HG02759 (cell line): ENCODE results near the gene TAB2.
"Not testable (repeated sequence)": the region's sequence is repeated elsewhere in the genome, so short reads cannot be mapped to it uniquely, and the experiment has no call there.

Source experiments
- ATAC-seq: cut with Tn5 transposase; IDR thresholded peaks from one replicate; pipeline ENCODE4 v1.9.1; 2021; ENCODE audit warnings: mild to moderate bottlenecking, moderate library complexity; ENCODE audit not compliant: unreplicated experiment

The TAB2 gene

DNA sequence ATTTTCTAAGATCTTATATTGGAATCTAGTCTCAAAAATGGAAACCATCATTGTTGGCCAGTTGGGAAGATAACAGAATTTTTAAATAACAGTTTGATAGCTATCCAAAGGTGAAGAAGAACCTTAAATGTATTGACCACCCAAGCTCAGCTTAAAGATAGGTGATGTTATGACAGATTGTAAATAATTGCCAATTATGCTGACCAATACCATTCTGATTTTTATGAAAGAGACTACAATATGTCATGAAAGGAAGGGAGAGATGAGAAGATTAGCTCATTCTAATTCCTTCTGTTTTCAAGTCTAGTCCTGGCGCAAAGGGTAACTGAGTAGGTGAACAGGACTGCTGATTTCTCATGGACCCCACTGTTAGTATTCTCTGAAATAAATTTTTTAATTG is 5.7 kb upstream of the TAB2 start:
- no peak for ATAC-seq

DNA sequence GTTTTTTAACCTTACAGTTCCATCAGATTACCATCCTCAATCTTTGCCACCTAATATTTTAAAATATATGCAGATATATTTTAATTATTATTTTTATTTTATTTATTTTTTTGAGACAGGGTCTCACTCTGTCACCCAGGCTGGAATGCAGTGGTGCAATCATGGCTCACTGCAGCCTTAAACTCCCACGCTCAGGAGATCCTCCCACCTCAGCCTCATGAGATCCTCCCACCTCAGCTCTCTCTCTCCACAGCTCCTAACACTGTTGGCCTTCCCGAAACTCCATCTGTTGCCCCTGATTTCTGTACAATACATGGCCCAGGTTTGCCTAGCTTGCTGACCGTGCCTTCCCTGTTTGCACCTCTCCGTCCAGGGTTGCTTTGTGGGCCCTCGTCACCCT is 4.4 kb upstream of the TAB2 start:
- ATAC-seq, result no peak

DNA sequence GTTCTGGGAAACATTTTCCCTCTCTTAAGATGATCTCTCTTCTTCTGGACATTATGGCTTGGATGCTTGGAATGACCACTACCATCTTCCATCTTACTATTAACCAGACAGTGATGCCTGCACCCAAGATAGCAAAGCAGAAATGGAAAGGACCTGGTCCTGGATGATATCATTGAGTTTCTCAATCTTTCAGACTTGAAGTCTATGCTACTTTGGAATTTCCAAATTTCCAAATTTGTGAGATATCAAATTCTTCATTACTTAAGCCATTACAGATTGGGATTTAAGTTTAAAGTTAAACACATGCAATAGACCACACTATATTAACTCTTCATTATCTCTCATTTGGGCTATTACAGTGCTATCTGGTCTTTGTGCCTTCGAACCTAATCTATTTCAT is 3.7 kb upstream of the TAB2 start:
- no peak for ATAC-seq

DNA sequence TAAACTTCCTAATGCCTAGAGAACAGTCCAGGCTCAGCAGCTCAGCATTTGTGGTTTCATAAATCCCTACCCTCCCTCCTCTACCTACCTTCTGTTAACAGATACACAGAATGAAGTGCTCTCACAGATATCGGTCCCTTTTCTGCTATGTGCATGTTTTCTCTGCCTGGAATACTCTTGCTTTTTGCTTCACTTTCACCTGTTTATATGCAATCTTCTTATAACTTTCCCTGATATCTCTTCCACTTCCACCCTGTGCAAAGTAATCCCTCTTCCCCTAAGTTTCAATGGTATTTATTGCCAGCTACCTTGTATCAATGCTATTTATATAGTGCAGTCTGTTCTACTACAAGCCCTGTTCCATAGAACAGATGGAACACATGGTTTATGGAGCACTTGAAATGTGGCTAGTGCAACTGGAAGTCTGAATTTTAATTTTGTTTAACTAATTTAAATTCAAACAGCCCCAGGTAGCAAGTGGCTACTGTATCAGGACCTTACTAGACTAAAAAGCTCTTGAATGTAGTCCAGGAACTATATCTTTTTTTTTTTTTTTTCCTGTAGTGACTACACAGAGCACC is 3.1 kb upstream of the TAB2 start:
- ATAC-seq, result no peak

DNA sequence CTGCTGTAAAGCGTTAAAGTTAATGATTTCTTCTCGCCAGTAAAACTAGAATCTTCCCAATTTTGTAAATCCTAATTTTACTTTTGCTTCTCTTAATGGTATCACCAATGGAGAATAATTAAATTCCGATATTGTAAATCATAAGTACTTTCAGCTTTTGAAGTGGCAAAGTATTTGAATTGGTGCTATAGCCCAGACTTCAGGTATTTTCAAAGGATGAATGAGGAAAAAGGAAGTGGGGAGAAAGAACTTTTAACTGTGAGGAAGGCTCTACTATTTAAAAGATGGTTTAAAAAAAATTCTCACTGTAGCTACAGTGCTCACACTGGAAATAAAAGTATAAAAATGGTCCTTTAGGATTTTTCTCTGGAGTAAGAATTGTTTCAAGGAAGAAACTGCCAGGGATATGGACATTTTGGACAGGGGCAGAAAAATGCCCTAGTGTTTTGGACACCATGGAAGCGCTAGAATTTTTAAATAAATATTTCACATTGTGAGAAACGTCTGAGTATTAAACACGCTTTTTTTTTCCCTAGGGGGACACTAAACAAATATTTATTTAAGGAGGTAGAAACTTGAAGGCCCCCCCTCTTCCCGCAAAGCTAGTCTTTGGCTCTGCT is 1.3 kb upstream of the TAB2 start:
- ATAC-seq, result no peak

DNA sequence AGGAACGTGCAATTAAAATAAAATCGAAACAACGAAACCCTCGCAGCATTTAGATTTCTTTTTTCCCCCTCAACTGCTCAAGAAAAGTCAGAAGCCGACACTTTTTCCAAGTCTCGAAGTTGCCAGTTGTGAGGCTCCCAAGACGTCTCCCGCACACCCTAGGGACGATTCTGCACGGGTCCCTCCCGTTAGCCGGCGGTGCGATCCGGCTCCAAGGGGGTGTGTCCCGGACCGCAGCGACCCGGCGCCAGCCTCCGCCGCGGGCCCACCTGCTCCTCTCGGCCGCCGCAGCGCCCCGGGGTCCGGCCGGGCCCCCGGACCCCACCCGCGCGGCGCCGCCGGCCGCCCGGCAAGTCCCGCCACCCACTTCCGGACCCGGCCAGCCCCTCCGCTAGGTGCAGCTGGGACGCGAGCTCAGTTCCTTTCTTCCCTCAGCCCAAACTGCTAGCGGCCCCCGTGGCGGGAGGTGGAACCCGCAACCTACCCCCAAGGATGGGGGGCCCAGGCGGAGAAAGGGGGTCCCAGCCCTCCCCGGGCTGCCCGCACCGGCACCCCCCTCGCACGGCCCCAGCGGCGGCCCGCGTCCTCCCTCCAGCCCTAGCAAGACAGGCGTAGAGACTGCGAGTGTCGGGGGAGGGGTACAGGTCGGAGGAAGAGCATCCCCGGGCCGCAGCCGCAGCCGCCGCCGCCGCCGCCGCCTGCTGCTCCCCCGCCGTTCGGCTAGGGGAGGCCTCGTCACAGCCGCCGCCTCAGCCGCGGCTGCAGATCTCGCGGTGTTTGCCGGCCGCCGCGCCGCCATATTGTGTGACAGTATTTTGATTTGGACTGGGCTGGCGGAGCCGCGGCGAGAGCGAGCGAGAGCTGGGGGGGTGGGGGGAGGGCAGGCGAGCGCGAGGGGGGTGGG is 520 bp upstream of the TAB2 start:
- ATAC-seq, result peak; percentile 78

DNA sequence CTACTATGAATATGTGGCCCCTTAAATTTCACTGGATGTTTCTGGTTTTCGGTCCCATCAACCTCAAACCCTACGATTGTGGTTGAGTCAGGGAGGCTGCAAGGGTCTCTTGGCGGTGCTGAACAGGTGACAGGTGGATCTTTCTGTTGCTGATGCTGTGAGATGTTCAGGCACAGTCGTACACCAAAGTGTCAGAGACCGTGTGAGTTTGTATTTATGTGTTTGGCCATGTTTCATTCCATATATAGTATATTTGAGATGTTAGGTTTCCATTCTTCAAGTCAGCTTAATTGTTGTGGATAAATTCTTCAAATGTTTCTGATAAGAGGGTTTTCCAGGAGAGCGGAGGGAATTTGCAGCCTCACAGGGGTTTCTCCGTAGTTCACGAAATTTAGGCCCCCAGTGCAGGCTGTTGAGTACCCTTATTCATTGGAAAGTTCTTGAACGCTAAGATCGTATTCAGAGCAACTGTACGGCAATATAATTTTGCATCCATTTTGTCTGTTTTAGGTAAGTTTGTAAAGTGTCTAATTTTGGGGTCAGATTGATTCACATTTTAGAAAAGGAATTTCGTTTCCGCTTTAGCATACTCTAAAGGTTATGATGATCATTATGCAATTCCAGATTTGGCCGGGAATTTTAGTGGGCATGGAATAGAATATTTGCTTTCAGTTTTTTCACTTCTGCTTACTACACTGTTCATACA is 1.2 kb downstream of the TAB2 start:
- ATAC-seq, result peak; percentile 12

DNA sequence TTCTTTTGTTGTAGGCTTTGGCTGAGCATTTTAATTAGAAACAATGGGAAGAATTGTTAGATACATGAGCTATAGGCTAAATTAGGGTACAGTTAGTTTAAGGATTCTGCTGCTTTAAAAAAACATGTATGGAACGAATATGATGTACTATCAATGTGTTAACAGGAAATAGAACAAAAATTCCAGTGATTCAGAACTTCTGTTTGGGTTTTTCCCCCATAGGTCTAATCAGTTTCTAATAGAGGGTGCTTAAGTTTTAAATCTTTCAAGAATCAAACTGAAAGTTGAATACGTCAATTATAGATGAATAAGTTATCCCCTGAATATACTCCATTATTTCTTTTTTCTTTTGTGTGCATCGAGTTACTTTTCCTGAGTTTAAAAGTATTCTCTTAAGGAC is 1.9 kb downstream of the TAB2 start:
- ATAC-seq, result no peak

DNA sequence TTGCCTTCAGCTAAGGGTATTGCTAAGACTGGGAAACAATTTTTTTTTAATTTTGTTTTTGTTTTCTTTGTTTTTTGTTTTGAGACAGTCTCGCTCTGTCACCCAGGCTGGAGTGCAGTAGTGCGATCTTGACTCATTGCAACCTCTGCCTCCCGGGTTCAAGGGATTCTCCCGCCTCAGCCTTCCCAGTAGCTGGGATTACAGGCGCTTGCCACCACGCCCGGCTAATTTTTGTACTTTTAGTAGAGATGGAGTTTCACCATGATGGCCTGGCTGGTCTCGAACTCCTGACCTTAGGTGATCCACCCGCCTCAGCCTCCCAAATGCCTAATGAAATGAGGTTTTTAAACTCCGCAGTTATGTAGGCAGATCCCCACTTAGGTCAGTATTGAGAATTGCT is 2.5 kb downstream of the TAB2 start:
- ATAC-seq, result not testable (repeated sequence)

DNA sequence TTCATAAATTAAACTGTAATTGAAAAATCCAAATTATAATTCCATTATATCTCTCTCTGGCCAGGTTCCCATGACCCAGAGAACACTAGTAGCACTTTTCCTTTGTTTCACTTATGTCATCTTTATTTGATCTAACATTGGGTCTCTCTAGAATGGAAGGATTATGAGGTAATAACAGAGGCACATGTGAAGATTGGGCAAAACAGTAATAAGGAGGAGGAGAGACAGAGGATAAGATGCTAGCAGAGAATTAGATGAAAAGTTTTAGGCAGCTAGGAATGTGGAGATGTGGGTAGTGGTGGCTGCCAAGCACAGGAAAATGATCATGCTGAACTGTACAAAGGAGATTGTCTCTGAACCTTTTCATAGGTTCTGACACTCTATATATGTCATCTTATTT is 3.3 kb downstream of the TAB2 start:
- ATAC-seq, result no peak

DNA sequence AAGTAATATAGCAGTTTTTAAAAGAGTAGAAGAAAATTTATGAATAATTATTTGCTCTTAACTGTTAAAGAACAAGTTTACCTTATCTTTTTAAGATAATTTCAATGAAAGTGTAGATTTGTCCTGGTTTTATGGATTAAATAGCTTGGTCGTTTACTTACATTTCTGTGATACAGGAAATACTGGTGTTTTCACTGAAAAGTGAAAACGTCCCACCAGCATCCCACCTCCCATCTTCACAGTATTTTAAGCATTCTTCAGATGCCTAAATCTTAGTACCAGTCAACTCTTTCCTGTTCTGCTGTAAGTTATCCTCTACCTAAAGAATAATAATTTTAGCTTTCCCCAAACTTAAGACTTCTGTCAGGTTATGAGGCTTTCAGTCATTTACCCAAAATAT is 5.8 kb downstream of the TAB2 start:
- no peak for ATAC-seq

DNA sequence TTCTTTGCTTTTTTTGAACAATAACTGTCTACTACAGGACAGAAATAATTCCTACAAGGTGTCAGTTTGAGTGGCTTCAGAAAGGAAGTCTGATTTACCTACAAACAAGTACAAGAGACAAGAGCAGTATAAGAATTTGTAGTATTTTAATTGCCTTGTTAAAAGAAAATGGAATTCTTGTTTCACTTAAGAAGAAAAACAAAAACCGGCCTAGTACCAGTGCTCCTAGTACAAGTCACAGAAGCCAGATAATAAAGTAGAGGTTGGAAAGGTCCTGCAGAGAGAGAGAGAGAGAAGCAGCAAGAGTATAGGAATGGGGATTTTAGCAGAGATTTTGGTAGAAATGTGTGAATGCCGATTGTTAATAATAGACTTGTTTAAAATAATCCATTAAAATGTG is 6.4 kb downstream of the TAB2 start:
- no peak for ATAC-seq

DNA sequence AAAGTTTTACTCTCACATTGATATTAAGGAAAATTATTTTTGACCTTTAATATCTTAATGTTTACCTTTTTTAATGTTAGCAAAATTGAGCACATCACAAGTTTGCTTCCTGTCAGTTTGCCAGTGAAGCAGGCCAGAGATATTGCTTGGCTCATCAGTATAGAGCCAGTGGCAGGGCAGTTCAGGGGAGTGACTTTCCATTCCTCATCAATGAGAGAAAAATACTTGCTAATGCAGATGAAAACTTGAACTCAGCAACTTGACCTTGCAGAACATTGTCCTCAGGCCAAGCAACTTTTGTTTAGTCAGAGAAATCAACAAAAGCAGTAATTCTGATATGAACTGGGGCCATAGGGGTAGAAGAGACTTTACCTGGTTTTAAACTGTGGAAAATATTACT is 6.9 kb downstream of the TAB2 start:
- ATAC-seq, result no peak

DNA sequence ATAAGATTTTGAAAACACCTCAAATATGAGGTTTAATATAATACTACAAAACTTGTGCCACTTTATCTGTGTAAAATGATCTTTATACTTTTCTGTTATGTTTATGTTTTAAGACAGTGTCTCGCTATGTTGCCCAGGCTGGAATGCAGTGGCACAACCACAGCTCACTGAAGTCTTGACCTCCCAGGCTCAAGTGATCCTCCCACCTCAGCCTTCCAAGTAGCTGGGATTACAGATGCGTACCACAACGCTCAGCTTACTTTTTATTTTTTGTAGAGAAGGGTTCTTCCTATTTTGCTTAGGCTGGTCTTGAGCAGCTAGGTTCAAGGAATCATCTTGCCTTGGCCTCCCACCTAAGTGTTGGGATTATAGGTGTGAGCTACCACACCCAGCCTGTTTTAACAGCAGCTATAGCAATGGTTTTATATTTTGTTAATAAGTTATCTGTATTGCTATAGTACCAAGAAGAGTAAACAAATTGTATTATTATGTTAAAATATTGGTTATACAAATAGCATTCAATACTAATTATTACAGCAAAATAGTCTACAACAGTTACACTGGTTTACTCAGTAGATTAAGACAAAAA is 8.2 kb downstream of the TAB2 start:
- no peak for ATAC-seq

DNA sequence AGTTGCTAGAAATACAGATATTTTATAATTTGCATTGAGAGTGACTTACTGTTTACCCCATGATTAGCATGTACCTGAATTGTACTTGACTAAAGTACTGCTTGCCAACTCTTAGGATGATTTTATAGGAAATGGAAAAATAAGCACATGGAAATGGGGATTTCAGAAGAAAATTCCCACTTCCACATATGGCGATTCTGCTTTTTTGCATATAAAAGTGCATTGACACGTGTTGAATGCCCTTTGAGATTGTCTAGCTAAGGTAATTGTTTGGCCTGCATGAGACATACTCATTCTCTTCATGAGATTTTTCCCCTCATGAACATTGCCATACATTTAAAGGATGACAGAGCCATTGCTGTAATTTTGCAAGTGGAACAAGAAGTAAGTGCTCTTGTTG is 10.1 kb downstream of the TAB2 start:
- no peak for ATAC-seq

DNA sequence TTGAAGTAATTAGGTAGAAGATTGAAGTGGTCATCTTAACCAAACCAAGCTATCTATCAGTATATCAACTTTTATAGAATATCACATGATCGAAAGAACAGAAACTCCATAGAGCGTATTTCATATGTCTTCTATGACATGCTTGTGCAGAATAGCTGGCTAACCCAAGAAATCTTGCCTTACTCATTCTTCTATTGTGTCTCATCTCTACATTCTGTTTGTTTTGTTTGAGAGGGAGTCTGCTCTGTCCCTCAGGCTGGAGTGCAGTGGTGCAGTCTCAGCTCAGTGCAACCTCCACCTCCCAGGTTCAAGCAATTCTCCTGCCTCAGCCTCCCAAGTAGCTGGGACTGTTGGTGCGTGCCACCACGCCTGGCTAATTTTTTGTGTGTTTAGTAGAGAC is 10.6 kb downstream of the TAB2 start:
- ATAC-seq, result no peak

DNA sequence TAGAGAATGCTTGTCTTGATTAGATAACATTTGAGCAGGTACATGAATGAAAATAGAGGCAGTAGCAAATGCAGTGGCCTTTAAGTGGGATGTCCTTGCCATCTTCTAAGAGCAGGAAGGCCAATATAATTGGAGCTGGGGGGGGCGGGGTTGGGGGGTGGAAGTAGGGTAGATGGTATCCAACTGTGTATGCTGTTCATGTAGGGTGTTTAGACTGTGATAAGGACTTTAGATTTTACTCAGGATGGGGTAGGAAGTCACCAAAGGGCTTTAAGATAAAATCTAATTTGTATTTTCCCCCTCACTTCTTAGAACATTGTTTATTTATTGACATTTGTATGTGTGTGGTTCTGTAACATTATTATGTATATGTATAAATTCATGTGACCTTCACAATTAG is 12.0 kb downstream of the TAB2 start:
- ATAC-seq, result no peak

DNA sequence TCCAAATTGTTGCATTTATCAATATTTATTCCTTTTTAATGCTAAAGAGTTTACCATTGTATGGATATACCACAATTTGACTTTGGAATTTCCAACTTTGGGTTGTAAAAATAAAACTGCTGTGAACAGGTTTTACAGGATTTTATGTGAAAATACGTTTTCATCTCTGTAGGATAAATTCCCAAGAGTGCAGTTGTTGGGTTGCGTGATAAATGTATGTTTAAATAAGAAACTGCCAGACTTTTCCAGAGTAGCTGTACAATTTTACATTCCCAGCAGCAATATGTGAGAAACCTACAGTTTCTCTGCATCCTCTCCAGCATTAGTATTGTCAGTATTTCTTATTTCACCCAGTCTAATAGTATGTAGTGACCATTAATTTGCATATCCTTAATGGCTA is 12.6 kb downstream of the TAB2 start:
- ATAC-seq, result no peak

DNA sequence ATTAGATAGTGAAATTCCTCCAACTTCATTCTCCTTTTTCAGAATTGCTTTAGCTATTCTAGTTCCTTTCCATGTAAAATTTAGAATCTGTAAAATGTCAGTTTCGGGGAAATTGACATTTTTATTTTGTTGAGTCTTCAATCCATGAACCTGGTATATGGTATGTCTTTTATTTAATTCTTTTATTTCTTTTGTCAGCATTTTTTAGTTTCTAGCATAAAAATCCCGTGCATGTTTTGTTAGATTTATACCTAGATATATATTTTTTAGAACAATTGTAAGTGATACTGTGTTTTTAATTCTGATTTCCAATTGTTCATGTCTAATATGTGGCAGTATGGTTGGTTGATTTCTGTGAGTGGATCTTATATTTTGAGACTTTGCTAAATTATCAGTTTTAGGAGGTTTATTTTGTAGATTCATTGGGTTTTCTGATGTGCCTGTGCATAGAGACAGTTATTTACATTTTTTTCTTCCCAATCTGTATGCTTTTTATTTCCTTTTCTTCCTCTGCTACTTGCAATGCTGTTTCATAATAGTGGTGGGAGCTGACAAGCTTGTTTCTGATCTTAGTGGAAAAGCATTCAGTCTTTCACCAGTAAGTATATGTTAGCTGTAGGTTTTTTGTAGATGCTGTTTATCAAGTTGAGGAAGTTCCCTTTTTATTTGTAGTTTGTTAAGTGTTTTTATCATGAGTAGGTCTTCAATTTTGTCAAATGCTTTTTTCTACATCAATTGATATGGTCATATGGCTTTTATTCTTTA is 13.7 kb downstream of the TAB2 start:
- no peak for ATAC-seq

DNA sequence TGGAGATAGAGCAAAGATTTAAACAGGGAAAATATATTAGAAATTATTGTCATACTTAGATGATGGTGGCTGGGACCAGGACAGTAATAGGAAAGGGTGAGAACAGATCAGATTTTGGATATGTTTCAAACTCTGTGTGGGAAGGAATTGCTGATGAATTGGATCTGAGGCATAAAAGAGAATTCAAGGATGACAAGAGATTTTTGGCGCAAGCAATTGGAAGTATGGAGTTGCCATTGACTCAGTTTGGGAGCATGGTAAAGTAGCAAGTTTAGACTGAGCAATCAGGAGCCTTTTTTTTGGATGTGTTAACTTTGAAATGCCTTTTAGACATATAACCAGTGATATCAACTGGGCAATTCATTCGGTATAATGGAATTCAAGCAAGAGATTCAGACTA is 14.4 kb downstream of the TAB2 start:
- ATAC-seq, result no peak
